GM23338 (cell line): ENCODE data around the gene EEF2KMT.

ENCODE experiments used
- CREB1 ChIP-seq: fragments of 250-450 bp; sonication (Bioruptor Pico); IDR thresholded peaks from 2 replicates; pipeline ENCODE4 v1.5.0; 2020; ENCODE audit warnings: low read depth, mild to moderate bottlenecking, moderate library complexity
- CTCF ChIP-seq, 2 experiments: fragments of 200-600 bp in 1 of 2; sonication (generic) in 1 of 2; conservative IDR thresholded peaks; 2 replicates each; pipeline versions ENCODE4 v1.5.1 to v1.6.1; 2016 to 2017; ENCODE audit warnings: antibody characterized with exemption in 2 of 2, low read depth in 2 of 2, mild to moderate bottlenecking in 2 of 2, moderate library complexity in 1 of 2
- EZH2 ChIP-seq: fragments of 200-600 bp; sonication (generic); IDR thresholded peaks from one replicate; pipeline ENCODE4 v1.8.0; 2017; ENCODE audit warnings: antibody characterized with exemption, mild to moderate bottlenecking, low read depth; ENCODE audit not compliant: unreplicated experiment
- EZH2phosphoT487 ChIP-seq: fragments of 200-600 bp; sonication (generic); IDR thresholded peaks from one replicate; pipeline ENCODE4 v1.8.1; 2018; ENCODE audit warnings: antibody characterized with exemption; ENCODE audit not compliant: unreplicated experiment
- JUNB ChIP-seq: IDR thresholded peaks from one replicate; pipeline ENCODE4 v1.6.1; 2016; ENCODE audit warnings: antibody characterized with exemption; ENCODE audit not compliant: unreplicated experiment
- NANOG ChIP-seq: IDR thresholded peaks from 2 replicates; pipeline ENCODE4 v1.6.1; 2016; ENCODE audit warnings: antibody characterized with exemption, borderline replicate concordance
- POLR2AphosphoS5 ChIP-seq: IDR thresholded peaks from 2 replicates; pipeline ENCODE4 v1.6.1; 2016; ENCODE audit warnings: antibody characterized with exemption, low read depth
- TF ChIP-seq, protein P1 (sequence below): IDR thresholded peaks from one replicate; pipeline ENCODE4 v1.6.1; 2018; ENCODE audit warnings: antibody characterized with exemption; ENCODE audit not compliant: unreplicated experiment
- TF ChIP-seq, protein P2 (sequence below): IDR thresholded peaks from 2 replicates; pipeline ENCODE4 v1.6.1; 2016; ENCODE audit warnings: antibody characterized with exemption

DNA sequence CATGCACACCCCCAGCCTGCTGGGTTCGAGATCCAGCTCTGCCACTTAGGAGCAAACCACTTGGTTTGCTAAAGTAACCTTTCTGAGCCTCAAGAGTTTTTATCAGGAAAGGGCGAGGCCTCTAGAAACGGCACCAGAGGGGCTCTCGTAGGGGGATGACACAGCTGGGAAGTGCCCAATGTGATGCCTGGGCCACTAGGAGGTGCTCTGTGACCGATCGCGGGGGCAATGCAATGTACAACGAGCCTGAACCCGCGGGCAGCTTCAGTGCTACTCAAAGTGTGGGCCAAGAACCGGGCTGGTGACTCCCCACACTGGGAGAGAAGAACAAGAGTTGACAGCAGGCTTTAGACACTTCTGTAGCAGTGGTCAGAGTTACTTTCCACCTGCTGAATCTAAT lies 41.2 kb downstream of the EEF2KMT start:
- peak; percentile 79 to 96 for TF ChIP-seq CTCF (conservative IDR thresholded peaks at IDR 0.05; ENCODE audit: low read depth in 2 of 2)
- no peak for TF ChIP-seq EZH2phosphoT487
- 0 out of 2 replicates have a peak, but pooled peaks have one; percentile 3 for TF ChIP-seq CREB1 (CRISPR knock-in tag)
- TF ChIP-seq, protein P1, sequence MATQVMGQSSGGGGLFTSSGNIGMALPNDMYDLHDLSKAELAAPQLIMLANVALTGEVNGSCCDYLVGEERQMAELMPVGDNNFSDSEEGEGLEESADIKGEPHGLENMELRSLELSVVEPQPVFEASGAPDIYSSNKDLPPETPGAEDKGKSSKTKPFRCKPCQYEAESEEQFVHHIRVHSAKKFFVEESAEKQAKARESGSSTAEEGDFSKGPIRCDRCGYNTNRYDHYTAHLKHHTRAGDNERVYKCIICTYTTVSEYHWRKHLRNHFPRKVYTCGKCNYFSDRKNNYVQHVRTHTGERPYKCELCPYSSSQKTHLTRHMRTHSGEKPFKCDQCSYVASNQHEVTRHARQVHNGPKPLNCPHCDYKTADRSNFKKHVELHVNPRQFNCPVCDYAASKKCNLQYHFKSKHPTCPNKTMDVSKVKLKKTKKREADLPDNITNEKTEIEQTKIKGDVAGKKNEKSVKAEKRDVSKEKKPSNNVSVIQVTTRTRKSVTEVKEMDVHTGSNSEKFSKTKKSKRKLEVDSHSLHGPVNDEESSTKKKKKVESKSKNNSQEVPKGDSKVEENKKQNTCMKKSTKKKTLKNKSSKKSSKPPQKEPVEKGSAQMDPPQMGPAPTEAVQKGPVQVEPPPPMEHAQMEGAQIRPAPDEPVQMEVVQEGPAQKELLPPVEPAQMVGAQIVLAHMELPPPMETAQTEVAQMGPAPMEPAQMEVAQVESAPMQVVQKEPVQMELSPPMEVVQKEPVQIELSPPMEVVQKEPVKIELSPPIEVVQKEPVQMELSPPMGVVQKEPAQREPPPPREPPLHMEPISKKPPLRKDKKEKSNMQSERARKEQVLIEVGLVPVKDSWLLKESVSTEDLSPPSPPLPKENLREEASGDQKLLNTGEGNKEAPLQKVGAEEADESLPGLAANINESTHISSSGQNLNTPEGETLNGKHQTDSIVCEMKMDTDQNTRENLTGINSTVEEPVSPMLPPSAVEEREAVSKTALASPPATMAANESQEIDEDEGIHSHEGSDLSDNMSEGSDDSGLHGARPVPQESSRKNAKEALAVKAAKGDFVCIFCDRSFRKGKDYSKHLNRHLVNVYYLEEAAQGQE, result no peak
- no peak for TF ChIP-seq EZH2
- TF ChIP-seq POLR2AphosphoS5, result no peak
- TF ChIP-seq JUNB, result no peak
- TF ChIP-seq, protein P2, sequence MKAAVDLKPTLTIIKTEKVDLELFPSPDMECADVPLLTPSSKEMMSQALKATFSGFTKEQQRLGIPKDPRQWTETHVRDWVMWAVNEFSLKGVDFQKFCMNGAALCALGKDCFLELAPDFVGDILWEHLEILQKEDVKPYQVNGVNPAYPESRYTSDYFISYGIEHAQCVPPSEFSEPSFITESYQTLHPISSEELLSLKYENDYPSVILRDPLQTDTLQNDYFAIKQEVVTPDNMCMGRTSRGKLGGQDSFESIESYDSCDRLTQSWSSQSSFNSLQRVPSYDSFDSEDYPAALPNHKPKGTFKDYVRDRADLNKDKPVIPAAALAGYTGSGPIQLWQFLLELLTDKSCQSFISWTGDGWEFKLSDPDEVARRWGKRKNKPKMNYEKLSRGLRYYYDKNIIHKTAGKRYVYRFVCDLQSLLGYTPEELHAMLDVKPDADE, result no peak
- TF ChIP-seq NANOG, result no peak
